Panc1 (cell line): Measurements from ENCODE around the gene FAM120B. TPM values are rescaled to one million over a fixed set of nuclear protein-coding genes. Genes with fewer than 3 reads are reported as not detected.

Experiments
- ATAC-seq: fragments of 200-7000 bp; cut with Tn5 transposase; 2 replicates; pipeline ENCODE4 v1.9.1; 2020; ENCODE audit warnings: mild to moderate bottlenecking, moderate library complexity
- BruUV-seq: library from RNA; stranded (reverse); fragments of 400-500 nt; replicated peaks from 2 replicates; lab custom pipeline; 2021; lab: Mats Ljungman, UMichigan
- CTCF ChIA-PET: fragments of 300-600 bp; sonication (Branson Sonifier 250); formaldehyde crosslinking; loops from one replicate; lab custom pipeline; 2022; ENCODE audit warnings: antibody characterized with exemption; lab: Charles Lee
- POLR2A ChIA-PET: fragments of 300-600 bp; sonication (Branson Sonifier 250); formaldehyde crosslinking; loops from one replicate; lab custom pipeline; 2022; ENCODE audit warnings: antibody characterized with exemption; lab: Charles Lee
- DNase-seq: peaks from one replicate; pipeline ENCODE4 v3.0.0-alpha.2; 2010; ENCODE audit warnings: low read depth, low spot score
- H3K27ac ChIP-seq: 2 replicates; pipeline ENCODE4 v1.5.1; 2011; ENCODE audit warnings: mild to moderate bottlenecking, low read length, inconsistent platforms
- H3K27me3 ChIP-seq: fragments of 200-500 bp; sonication (Bioruptor generic); 2 replicates; pipeline ENCODE4 v1.6.0; 2014; ENCODE audit warnings: low read length, inconsistent platforms; ENCODE audit not compliant: control insufficient read depth, insufficient read depth
- H3K36me3 ChIP-seq: fragments of 200-500 bp; sonication (Bioruptor generic); 2 replicates; pipeline ENCODE4 v1.5.1; 2014; ENCODE audit warnings: inconsistent platforms, mild to moderate bottlenecking, low read length, moderate library complexity; ENCODE audit not compliant: control insufficient read depth, insufficient read depth
- H3K4me1 ChIP-seq: 2 replicates; pipeline ENCODE4 v1.5.1; 2011; ENCODE audit warnings: inconsistent platforms, mild to moderate bottlenecking, low read length, moderate library complexity; ENCODE audit not compliant: control insufficient read depth, insufficient read depth
- H3K4me3 ChIP-seq, 2 experiments: 2 replicates each; pipeline ENCODE4 v1.5.1; 2011 to 2012; ENCODE audit warnings: low read depth in 2 of 2, low read length in 2 of 2, mild to moderate bottlenecking in 2 of 2, inconsistent platforms in 1 of 2, moderate library complexity in 1 of 2
- H3K9me3 ChIP-seq: fragments of 200-500 bp; sonication (Bioruptor generic); 2 replicates; pipeline ENCODE4 v1.5.1; 2014; ENCODE audit warnings: low read depth, mild to moderate bottlenecking, inconsistent platforms, low read length, moderate library complexity; ENCODE audit not compliant: control insufficient read depth, insufficient read depth
- CTCF ChIP-seq: fragments of 450-650 bp; IDR thresholded peaks from 2 replicates; pipeline ENCODE4 v1.5.1; 2017; ENCODE audit warnings: mild to moderate bottlenecking
- POLR2AphosphoS5 ChIP-seq: IDR thresholded peaks from 2 replicates; pipeline ENCODE4 v1.6.1; 2012; ENCODE audit warnings: mild to moderate bottlenecking, low read depth, low read length, moderate library complexity
- REST ChIP-seq, 2 experiments: IDR thresholded peaks; 2 replicates each; pipeline ENCODE4 v1.6.1; 2011 to 2012; ENCODE audit warnings: low read depth in 2 of 2, control low read depth in 1 of 2, low read length in 1 of 2, mild to moderate bottlenecking in 1 of 2, moderate library complexity in 1 of 2; ENCODE audit not compliant: insufficient read depth in 1 of 2
- SIN3A ChIP-seq: IDR thresholded peaks from 2 replicates; pipeline ENCODE4 v1.6.1; 2012; ENCODE audit warnings: low read depth, mild to moderate bottlenecking, low read length, moderate library complexity, borderline replicate concordance; ENCODE audit not compliant: insufficient read depth
- TCF7L2 ChIP-seq: IDR thresholded peaks from 2 replicates; pipeline ENCODE4 v1.6.1; 2011; ENCODE audit warnings: mild to moderate bottlenecking, low read depth, low read length, inconsistent platforms
- in situ Hi-C: cut with HindIII; loops from 2 replicates; pipeline ENCODE4 v1.10.0; 2016; ENCODE audit warnings: low sequenced_read_pairs, low pct_unique_long_range_greater_than_20kb
- intact Hi-C: fragments of 100-400 bp; cut with micrococcal nuclease; formaldehyde crosslinking; loops from one replicate; pipeline ENCODE4 v1.10.0; 2022; ENCODE audit not compliant: unreplicated experiment
- total RNA-seq: library from RNA; stranded (reverse); gene quantifications from one replicate; pipeline ENCODE4 v1.2.1, GENCODE V29; 2021; ENCODE audit not compliant: unreplicated experiment

Gene FAM120B
- total RNA-seq, 1 experiment from 2014 or later = 38.0 TPM

GRCh38 chr6:170294298-170294730 lies 12.2 kb upstream of the FAM120B start:
- ChIA-PET POLR2A (no interaction called here), CTCF (no interaction called here)
- no peak for ATAC-seq
- intact Hi-C loops (loop anchor here (5.0 to 10.0 kb wide), 2 partner anchors 230 to 502 kb away; no protein-coding TSS in a partner anchor), in situ Hi-C loops (no loop called here)
- Histone ChIP-seq H3K36me3 (no peaks in the 10 kb centered on the region), H3K9me3 (no peaks in the 10 kb centered on the region), H3K4me1 (peaks cover 11% of the 10 kb centered on the region), H3K27me3 (peaks cover 42% of the 10 kb centered on the region), H3K4me3 (no peak overlapping the region), H3K27ac (no peak overlapping the region)
- no peak for DNase-seq
- no TSS peak for BruUV-seq
- TF ChIP-seq CTCF = no peak
- no peak for TF ChIP-seq SIN3A
- TF ChIP-seq REST (IDR thresholded peaks at IDR 0.05; ENCODE audit: insufficient read depth in 1 of 2, low read depth in 2 of 2, low read length in 1 of 2) = no peak
- TF ChIP-seq POLR2AphosphoS5 = no peak
- TF ChIP-seq TCF7L2 = no peak

- POLR2A ChIA-PET = no interaction called here
- H3K36me3 ChIP-seq = no peaks in the 10 kb centered on the region
- H3K4me3 ChIP-seq = peak overlapping the region; percentile 44 to 54
- in situ Hi-C loops = no loop called here
- no TSS peak for BruUV-seq
- no peak overlapping the region for H3K27ac ChIP-seq
- CTCF ChIA-PET = no interaction called here
- no peaks in the 10 kb centered on the region for H3K9me3 ChIP-seq
- TF ChIP-seq REST (IDR thresholded peaks at IDR 0.05; ENCODE audit: insufficient read depth in 1 of 2, low read depth in 2 of 2, low read length in 1 of 2) (0 out of 4 replicates have a peak, but pooled peaks of 1 of the 2 experiments have one; percentile 18), SIN3A (no peak)
- peaks cover 11% of the 10 kb centered on the region for H3K4me1 ChIP-seq
- peaks cover 41% of the 10 kb centered on the region for H3K27me3 ChIP-seq
- no peak for ATAC-seq
- intact Hi-C loops = loop anchor here (5.0 to 10.0 kb wide), 2 partner anchors 230 to 503 kb away; no protein-coding TSS in a partner anchor
- DNase-seq = no peak
Observed at GRCh38 chr6:170294813-170295509, 11.6 kb upstream of the FAM120B start.
